DOHH2 (cell line): Measurements from ENCODE around the gene OTUD4.

ENCODE experiments used
- EZH2phosphoT487 ChIP-seq: fragments of 200-600 bp; sonication (generic); IDR thresholded peaks from 2 replicates; pipeline ENCODE4 v1.6.1; 2017; ENCODE audit warnings: borderline replicate concordance, mild to moderate bottlenecking, antibody characterized with exemption, low read length, moderate library complexity, mixed read lengths
- TF ChIP-seq, protein P1 (sequence below): fragments of 200-600 bp; sonication (generic); IDR thresholded peaks from one replicate; pipeline ENCODE4 v1.5.1; 2014; ENCODE audit warnings: antibody characterized with exemption, mild to moderate bottlenecking, low read depth, low read length; ENCODE audit not compliant: poor library complexity, severe bottlenecking

DNA sequence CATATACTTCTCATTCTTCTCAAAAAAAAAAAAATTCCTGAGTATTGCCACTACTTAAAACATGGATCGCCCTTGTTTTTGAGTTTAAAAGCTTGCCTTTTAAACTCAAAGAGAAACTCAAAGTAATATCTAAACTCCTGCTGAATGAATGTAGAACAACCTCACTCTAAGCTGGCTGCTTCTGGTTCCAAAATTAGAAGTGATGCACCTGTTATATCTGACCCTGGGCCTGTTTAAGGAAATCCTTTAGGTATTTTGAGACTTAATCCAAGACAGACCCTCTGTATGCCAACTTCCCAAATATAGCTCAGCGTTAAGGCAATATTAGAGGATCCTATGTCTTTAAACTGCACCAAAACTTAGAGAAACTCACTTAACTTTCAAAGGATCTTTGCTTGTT, 1.8 kb upstream of the OTUD4 start:
- TF ChIP-seq, protein P1, sequence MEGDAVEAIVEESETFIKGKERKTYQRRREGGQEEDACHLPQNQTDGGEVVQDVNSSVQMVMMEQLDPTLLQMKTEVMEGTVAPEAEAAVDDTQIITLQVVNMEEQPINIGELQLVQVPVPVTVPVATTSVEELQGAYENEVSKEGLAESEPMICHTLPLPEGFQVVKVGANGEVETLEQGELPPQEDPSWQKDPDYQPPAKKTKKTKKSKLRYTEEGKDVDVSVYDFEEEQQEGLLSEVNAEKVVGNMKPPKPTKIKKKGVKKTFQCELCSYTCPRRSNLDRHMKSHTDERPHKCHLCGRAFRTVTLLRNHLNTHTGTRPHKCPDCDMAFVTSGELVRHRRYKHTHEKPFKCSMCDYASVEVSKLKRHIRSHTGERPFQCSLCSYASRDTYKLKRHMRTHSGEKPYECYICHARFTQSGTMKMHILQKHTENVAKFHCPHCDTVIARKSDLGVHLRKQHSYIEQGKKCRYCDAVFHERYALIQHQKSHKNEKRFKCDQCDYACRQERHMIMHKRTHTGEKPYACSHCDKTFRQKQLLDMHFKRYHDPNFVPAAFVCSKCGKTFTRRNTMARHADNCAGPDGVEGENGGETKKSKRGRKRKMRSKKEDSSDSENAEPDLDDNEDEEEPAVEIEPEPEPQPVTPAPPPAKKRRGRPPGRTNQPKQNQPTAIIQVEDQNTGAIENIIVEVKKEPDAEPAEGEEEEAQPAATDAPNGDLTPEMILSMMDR, result no peak
- no peak for TF ChIP-seq EZH2phosphoT487
